ENCODE measurements around the gene NUAK2. TPM values are rescaled to one million over a fixed set of nuclear protein-coding genes. Genes with fewer than 3 reads are reported as not detected.
A peak's percentile ranks its signal among the peaks of the same experiment; 100 is the strongest.

NUAK2 gene
- polyA plus RNA-seq, 3 donors = 9.1 to 44.9 (median 21.9) TPM

DNA sequence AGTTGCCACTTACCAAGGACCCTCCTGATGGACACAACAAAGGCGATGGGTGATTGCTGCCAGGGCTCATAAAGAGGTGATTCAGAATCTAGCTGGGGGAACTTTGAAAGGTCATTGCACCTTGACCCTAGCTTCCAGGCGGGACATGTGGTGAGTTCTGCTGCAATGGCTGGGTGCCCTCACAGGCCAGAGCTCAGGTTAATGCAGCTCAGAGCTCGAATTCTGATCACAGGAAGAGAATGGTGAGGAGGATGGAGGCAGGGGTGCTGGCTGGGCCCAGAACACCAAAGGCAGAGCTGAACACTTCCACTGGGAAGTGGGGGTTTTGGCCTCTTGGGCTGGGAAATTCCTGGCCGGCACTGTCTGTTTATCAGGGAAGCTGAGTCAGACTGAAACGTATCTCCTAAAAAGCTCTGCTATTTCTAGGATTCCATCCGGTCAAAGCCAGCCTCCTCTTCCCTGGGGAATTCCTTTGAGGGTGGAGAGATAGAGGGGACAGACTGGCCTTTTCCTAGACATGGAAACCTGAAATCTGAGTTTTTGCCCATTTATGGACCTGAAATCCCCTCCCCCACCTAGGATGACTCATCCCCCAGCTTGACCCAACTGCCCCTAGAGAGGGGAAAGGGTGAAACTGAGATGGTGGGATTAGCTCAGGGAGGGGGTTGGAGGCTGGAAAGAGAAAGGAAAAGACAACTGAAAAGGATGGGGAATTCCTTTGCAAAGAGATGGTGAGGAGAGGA is 27.2 kb downstream of the NUAK2 start:
- Histone ChIP-seq H3K4me3 (replicated peaks in 1 of 3; ENCODE audit: low read depth in 2 of 3, low read length in 3 of 3) (no peak overlapping the region), H3K9me3 (replicated peaks in 1 of 2; ENCODE audit: control insufficient read depth in 1 of 2, insufficient read depth in 1 of 2, low read length in 2 of 2) (no peaks in the 10 kb centered on the region), H2AFZ (ENCODE audit: insufficient read depth, low read depth, low read length, poor library complexity, severe bottlenecking) (no peak overlapping the region), H3K27me3 (ENCODE audit: control insufficient read depth in 2 of 2, insufficient read depth in 2 of 2, low read length in 2 of 2) (no peaks in the 10 kb centered on the region), H3K4me1 (ENCODE audit: control insufficient read depth in 1 of 2, insufficient read depth in 2 of 2, low read length in 2 of 2) (peaks cover 4 to 16% of the 10 kb centered on the region in 2 donors), H3K36me3 (replicated peaks in 1 of 2; ENCODE audit: control insufficient read depth in 1 of 2, insufficient read depth in 2 of 2, low read length in 2 of 2) (no peaks in the 10 kb centered on the region), H3K27ac (ENCODE audit: low read depth in 1 of 2, low read length in 2 of 2) (no peak overlapping the region), H3K79me2 (ENCODE audit: insufficient read depth, low read length) (no peaks in the 10 kb centered on the region), H3K9ac (ENCODE audit: insufficient read depth, low read length, poor library complexity, severe bottlenecking) (no peak overlapping the region), H4K20me1 (ENCODE audit: insufficient read depth, low read length) (no peaks in the 10 kb centered on the region), H3K4me2 (replicated peaks; ENCODE audit: extremely low read depth, low read length, poor library complexity, severe bottlenecking) (no peak overlapping the region)
- Mint-ChIP-seq H3K4me1 (peaks cover 25% of the 10 kb centered on the region), H3K9me3 (no peaks in the 10 kb centered on the region), H3K27me3 (ENCODE audit: low read depth in 3 of 3) (peaks cover 5 to 7% (median 5%) of the 10 kb centered on the region in 3 donors), H3K27ac (peak overlapping the region in 2 of 7 donors; percentile 59 to 87), H3K36me3 (no peaks in the 10 kb centered on the region), H3K4me3 (peak overlapping the region in 1 of 2 donors; percentile 46)
- WGBS (ENCODE audit: insufficient coverage) = 89% methylated on average over 5 of the region's 6 CpGs
- intact Hi-C loops (cut with micrococcal nuclease) = no loop called here
- peak in 1 of 3 donors; percentile 37 for DNase-seq
- no peak for TF ChIP-seq CTCF (IDR thresholded peaks at IDR 0.05)

DNA sequence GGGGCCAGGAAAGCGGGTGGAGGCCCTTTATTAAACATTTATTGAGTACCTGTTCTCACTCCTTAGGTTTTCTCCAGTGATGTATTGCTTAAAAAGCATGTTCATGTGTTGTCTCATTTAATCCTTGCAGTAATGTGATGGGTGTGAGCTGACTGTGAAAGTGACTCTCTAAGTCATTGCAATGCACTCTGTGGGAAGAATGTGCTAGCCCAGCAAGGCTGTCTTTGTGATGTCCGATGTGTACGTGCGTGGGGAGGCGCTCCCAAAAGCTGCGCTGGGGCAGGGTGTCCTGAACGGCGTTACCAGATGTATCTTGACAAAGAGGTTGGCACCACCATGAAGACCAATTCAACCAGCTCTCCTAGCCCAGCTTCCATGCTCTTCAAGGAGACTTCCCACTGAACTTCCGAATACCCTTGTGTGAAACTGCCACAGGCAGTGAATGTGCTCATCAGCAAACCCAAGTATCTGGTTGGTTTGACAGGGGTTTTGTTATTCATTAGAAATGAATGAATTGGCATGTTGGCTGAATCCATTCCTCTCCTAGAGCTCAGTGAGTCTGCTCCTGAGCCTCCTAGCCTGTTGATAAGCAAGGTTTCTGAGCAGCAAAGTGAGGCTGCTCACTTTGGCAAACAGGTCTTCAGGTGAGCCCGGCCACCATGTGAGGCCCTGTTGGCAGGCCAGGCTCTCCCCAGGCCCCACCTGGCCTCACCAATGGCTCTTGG is 28.0 kb downstream of the NUAK2 start:
- Mint-ChIP-seq H3K4me1 (peaks cover 33% of the 10 kb centered on the region), H3K9me3 (no peaks in the 10 kb centered on the region), H3K4me3 (no peak overlapping the region), H3K27ac (peak overlapping the region in 1 of 7 donors; percentile 34), H3K36me3 (no peaks in the 10 kb centered on the region), H3K27me3 (ENCODE audit: low read depth in 3 of 3) (peaks cover 3 to 7% (median 5%) of the 10 kb centered on the region in 3 donors)
- Histone ChIP-seq H2AFZ (ENCODE audit: insufficient read depth, low read depth, low read length, poor library complexity, severe bottlenecking) (no peak overlapping the region), H3K27me3 (ENCODE audit: control insufficient read depth in 2 of 2, insufficient read depth in 2 of 2, low read length in 2 of 2) (no peaks in the 10 kb centered on the region), H3K27ac (ENCODE audit: low read depth in 1 of 2, low read length in 2 of 2) (no peak overlapping the region), H3K4me1 (ENCODE audit: control insufficient read depth in 1 of 2, insufficient read depth in 2 of 2, low read length in 2 of 2) (peaks cover 12 to 21% of the 10 kb centered on the region in 2 donors), H3K36me3 (replicated peaks in 1 of 2; ENCODE audit: control insufficient read depth in 1 of 2, insufficient read depth in 2 of 2, low read length in 2 of 2) (no peaks in the 10 kb centered on the region), H3K79me2 (ENCODE audit: insufficient read depth, low read length) (no peaks in the 10 kb centered on the region), H3K9ac (ENCODE audit: insufficient read depth, low read length, poor library complexity, severe bottlenecking) (no peak overlapping the region), H3K4me3 (replicated peaks in 1 of 3; ENCODE audit: low read depth in 2 of 3, low read length in 3 of 3) (no peak overlapping the region), H3K4me2 (replicated peaks; ENCODE audit: extremely low read depth, low read length, poor library complexity, severe bottlenecking) (no peak overlapping the region), H4K20me1 (ENCODE audit: insufficient read depth, low read length) (no peaks in the 10 kb centered on the region), H3K9me3 (replicated peaks in 1 of 2; ENCODE audit: control insufficient read depth in 1 of 2, insufficient read depth in 1 of 2, low read length in 2 of 2) (no peaks in the 10 kb centered on the region)
- TF ChIP-seq CTCF (IDR thresholded peaks at IDR 0.05) = no peak
- 100% methylated on average over 8 of the region's 10 CpGs for WGBS (ENCODE audit: insufficient coverage)
- DNase-seq = no peak
- intact Hi-C loops (cut with micrococcal nuclease) = no loop called here
